GM12801 (cell line): ENCODE measurements around the gene TBC1D14.

Source experiments
- TF ChIP-seq, protein P1 (sequence below): IDR thresholded peaks from one replicate; pipeline ENCODE4 v1.5.1; 2011; ENCODE audit warnings: control low read depth; ENCODE audit not compliant: insufficient read length; ENCODE audit errors: extremely low read depth

The TBC1D14 gene

DNA sequence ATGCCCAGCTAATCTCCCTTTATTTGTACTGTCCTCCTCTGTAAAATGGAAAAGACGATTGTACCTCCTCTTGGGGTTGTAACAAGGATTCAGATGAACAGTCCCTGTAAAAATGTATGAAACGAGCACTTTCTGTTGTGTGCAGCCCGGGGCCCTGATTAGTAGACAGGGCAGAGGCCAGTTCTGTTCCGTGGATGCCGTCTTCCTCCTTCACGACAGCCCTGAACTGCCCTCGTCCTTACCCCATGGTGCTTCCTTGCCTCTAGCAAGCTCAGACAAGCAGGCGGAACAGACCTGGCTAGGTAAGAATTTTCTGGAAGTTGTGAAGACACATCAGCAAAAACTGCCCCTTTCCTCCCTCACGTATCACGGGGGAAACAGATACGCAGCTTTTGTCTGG, 111.2 kb downstream of the TBC1D14 start:
- TF ChIP-seq, protein P1, sequence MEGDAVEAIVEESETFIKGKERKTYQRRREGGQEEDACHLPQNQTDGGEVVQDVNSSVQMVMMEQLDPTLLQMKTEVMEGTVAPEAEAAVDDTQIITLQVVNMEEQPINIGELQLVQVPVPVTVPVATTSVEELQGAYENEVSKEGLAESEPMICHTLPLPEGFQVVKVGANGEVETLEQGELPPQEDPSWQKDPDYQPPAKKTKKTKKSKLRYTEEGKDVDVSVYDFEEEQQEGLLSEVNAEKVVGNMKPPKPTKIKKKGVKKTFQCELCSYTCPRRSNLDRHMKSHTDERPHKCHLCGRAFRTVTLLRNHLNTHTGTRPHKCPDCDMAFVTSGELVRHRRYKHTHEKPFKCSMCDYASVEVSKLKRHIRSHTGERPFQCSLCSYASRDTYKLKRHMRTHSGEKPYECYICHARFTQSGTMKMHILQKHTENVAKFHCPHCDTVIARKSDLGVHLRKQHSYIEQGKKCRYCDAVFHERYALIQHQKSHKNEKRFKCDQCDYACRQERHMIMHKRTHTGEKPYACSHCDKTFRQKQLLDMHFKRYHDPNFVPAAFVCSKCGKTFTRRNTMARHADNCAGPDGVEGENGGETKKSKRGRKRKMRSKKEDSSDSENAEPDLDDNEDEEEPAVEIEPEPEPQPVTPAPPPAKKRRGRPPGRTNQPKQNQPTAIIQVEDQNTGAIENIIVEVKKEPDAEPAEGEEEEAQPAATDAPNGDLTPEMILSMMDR, result no peak

DNA sequence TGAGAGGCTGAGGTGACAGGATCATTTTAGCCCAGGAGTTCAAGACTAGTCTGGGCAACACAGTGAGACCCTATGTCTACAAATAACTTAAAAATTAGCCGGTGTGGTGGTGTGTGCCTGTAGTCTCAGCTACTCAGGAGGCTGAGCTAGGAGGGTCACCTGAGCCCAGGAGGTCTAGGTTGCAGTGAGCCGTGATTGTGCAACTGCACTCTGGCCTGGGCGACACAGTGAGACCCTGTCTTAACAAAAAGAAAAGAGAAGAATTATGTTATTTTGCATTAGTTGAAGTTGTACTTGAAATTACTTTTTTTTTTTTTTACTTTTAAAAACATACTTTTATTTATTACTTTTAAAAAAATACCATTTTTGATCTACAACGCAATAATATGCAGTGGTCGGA, 111.7 kb downstream of the TBC1D14 start:
- TF ChIP-seq, protein P1, result no peak

- TF ChIP-seq, protein P1, result no peak
Measured at GRCh38 chr4:7021930-7022664, 112.5 kb downstream of the TBC1D14 start.

GRCh38 chr4:7023486-7023885, 113.9 kb downstream of the TBC1D14 start:
- TF ChIP-seq, protein P1, result no peak

- TF ChIP-seq, protein P1, result no peak
Measured at GRCh38 chr4:7023901-7024300, 114.3 kb downstream of the TBC1D14 start.

- TF ChIP-seq, protein P1, result no peak
Measured at GRCh38 chr4:7024336-7024890, 114.8 kb downstream of the TBC1D14 start.

GRCh38 chr4:7025040-7025602, 115.5 kb downstream of the TBC1D14 start:
- TF ChIP-seq, protein P1, result no peak
